VCaP (cell line): ENCODE results near the gene LRRC41.
"Not testable (repeated sequence)": the region's sequence is repeated elsewhere in the genome, so short reads cannot be mapped to it uniquely, and the experiment has no call there.

Experiments used
- H3K27ac ChIP-seq: fragments of 450-650 bp; 2 replicates; pipeline ENCODE4 v1.5.1; 2017
- CTCF ChIP-seq: fragments of 450-650 bp; conservative IDR thresholded peaks from 2 replicates; pipeline ENCODE4 v1.5.1; 2017; ENCODE audit warnings: mild to moderate bottlenecking, moderate library complexity

Gene LRRC41

GRCh38 chr1:46342677-46343350, 39.4 kb upstream of the LRRC41 start:
- H3K27ac ChIP-seq, result no peak overlapping the region

GRCh38 chr1:46342084-46342656, 38.8 kb upstream of the LRRC41 start:
- no peak for TF ChIP-seq CTCF
- H3K27ac ChIP-seq, result no peak overlapping the region

More at GRCh38 chr1:46342677-46343350, 39.4 kb upstream of the LRRC41 start:
- no peak for TF ChIP-seq CTCF

GRCh38 chr1:46341222-46342083, 38.0 kb upstream of the LRRC41 start:
- peak overlapping the region; percentile 96 for H3K27ac ChIP-seq
- TF ChIP-seq CTCF, result no peak

- H3K27ac ChIP-seq, result peak within 1 kb of the TSS; percentile 96
These were observed 37.2 kb upstream of the LRRC41 start, which contains the start of gene NSUN4 for GRCh38 chr1:46340404-46341221. Gene NSUN4 (plus strand): TSS chr1:46340807. CDS start chr1:46340827, 20 bp downstream.

GRCh38 chr1:46337409-46337808, 34.0 kb upstream of the LRRC41 start:
- not testable (repeated sequence) for H3K27ac ChIP-seq

More at GRCh38 chr1:46340404-46341221, 37.2 kb upstream of the LRRC41 start, which contains the start of gene NSUN4:
- TF ChIP-seq CTCF, result peak; percentile 84

GRCh38 chr1:46335081-46335480, 31.7 kb upstream of the LRRC41 start:
- H3K27ac ChIP-seq, result no peak overlapping the region
- TF ChIP-seq CTCF, result no peak

GRCh38 chr1:46334030-46334384, 30.6 kb upstream of the LRRC41 start:
- no peak for TF ChIP-seq CTCF
- H3K27ac ChIP-seq, result no peak overlapping the region
